NCI-H446 (cell line): ENCODE results near the gene EPHA6.

Experiments
- DNase-seq, 2 experiments: peaks; one replicate each; lab custom pipeline; 2025; lab: John Stamatoyannopoulos, UW

Gene EPHA6

GRCh38 chr3:97277708-97278107, 463.3 kb downstream of the EPHA6 start:
- DNase-seq: no peak

- peak in 1 of 2 experiments; percentile 12 for DNase-seq
These were observed 464.1 kb downstream of the EPHA6 start for GRCh38 chr3:97278506-97278905.

GRCh38 chr3:97291901-97292300, 477.5 kb downstream of the EPHA6 start:
- DNase-seq: no peak

GRCh38 chr3:97293596-97294131, 479.3 kb downstream of the EPHA6 start:
- no peak for DNase-seq

GRCh38 chr3:97297032-97297431, 482.6 kb downstream of the EPHA6 start:
- no peak for DNase-seq

GRCh38 chr3:97301114-97301513, 486.7 kb downstream of the EPHA6 start:
- DNase-seq: no peak

- DNase-seq: no peak
These were observed 491.8 kb downstream of the EPHA6 start for GRCh38 chr3:97306226-97306625.

- DNase-seq: no peak
These were observed 524.0 kb downstream of the EPHA6 start for GRCh38 chr3:97338375-97338774.

GRCh38 chr3:97340940-97341339, 526.5 kb downstream of the EPHA6 start:
- no peak for DNase-seq

GRCh38 chr3:97347780-97348179, 533.4 kb downstream of the EPHA6 start:
- DNase-seq: no peak

- peak; percentile 89 to 98 for DNase-seq
These were observed 536.6 kb downstream of the EPHA6 start for GRCh38 chr3:97350971-97351370.

- DNase-seq: no peak
These were observed 538.8 kb downstream of the EPHA6 start for GRCh38 chr3:97353176-97353575.

- no peak for DNase-seq
These were observed 545.6 kb downstream of the EPHA6 start for GRCh38 chr3:97359977-97360376.

- no peak for DNase-seq
These were observed 546.4 kb downstream of the EPHA6 start for GRCh38 chr3:97360804-97361203.

- DNase-seq: no peak
These were observed 570.2 kb downstream of the EPHA6 start for GRCh38 chr3:97384583-97384982.

GRCh38 chr3:97388774-97389173, 574.4 kb downstream of the EPHA6 start:
- DNase-seq: no peak

- DNase-seq: no peak
These were observed 575.5 kb downstream of the EPHA6 start for GRCh38 chr3:97389936-97390335.

- DNase-seq: no peak
These were observed 576.8 kb downstream of the EPHA6 start for GRCh38 chr3:97391167-97391566.

GRCh38 chr3:97409612-97410011, 595.2 kb downstream of the EPHA6 start:
- DNase-seq: no peak

- no peak for DNase-seq
These were observed 607.2 kb downstream of the EPHA6 start for GRCh38 chr3:97421565-97421964.

- DNase-seq: no peak
These were observed 610.6 kb downstream of the EPHA6 start for GRCh38 chr3:97425002-97425401.

- DNase-seq: no peak
These were observed 616.2 kb downstream of the EPHA6 start for GRCh38 chr3:97430601-97431000.

- DNase-seq: no peak
These were observed 618.5 kb downstream of the EPHA6 start for GRCh38 chr3:97432914-97433313.

- no peak for DNase-seq
These were observed 623.7 kb downstream of the EPHA6 start for GRCh38 chr3:97438131-97438530.

- DNase-seq: no peak
These were observed 625.0 kb downstream of the EPHA6 start for GRCh38 chr3:97439373-97439772.
